GM12872 (cell line): ENCODE measurements around the gene UNC13A.

Experiments used
- TF ChIP-seq, protein P1 (sequence below): IDR thresholded peaks from 3 replicates; pipeline ENCODE4 v1.5.1; 2011; ENCODE audit warnings: low read depth, mild to moderate bottlenecking, low read length, moderate library complexity; ENCODE audit not compliant: insufficient read depth

The UNC13A gene

GRCh38 chr19:17598953-17599352, 89.2 kb downstream of the UNC13A start:
- TF ChIP-seq, protein P1, sequence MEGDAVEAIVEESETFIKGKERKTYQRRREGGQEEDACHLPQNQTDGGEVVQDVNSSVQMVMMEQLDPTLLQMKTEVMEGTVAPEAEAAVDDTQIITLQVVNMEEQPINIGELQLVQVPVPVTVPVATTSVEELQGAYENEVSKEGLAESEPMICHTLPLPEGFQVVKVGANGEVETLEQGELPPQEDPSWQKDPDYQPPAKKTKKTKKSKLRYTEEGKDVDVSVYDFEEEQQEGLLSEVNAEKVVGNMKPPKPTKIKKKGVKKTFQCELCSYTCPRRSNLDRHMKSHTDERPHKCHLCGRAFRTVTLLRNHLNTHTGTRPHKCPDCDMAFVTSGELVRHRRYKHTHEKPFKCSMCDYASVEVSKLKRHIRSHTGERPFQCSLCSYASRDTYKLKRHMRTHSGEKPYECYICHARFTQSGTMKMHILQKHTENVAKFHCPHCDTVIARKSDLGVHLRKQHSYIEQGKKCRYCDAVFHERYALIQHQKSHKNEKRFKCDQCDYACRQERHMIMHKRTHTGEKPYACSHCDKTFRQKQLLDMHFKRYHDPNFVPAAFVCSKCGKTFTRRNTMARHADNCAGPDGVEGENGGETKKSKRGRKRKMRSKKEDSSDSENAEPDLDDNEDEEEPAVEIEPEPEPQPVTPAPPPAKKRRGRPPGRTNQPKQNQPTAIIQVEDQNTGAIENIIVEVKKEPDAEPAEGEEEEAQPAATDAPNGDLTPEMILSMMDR: no peak

DNA sequence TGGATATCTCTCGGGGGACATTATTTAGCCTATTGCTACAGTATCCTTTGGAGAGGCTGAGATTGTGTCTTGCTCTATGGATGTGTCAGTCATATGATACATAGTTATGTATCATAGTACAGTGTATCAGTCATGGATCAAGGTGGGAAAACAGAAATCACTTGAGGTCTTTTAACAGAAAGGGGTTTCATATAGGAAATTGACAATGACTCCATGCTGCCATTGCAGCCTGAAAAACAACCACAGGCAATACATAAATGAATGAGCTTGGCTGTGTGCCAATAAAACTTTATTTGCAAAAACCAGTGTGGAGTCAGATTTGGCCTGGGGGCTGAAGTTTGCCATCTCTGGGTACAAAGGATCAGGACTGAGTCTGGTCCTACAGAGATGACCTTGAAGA, 97.3 kb downstream of the UNC13A start:
- TF ChIP-seq, protein P1: no peak

GRCh38 chr19:17584132-17584531, 104.0 kb downstream of the UNC13A start:
- TF ChIP-seq, protein P1: no peak

DNA sequence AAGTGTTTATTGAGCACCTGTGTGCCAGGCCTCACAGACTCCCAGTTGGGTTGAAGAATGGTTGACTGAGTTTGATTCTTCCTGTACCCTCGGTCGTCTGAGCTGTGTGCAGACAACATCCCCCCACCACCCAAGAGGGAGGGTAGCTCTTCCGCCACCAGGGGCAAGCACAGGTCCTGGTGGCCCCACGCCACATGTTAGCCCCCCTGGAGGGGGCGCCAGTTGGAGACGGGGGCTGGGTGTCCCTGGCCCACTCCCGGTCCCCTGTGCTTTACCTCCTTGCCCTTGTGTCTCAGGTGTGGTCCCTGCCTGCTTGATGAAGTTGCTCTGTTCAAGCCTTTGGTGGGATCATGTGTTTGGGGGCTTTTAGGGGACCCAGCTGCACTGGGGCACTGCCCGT, 105.5 kb downstream of the UNC13A start:
- TF ChIP-seq, protein P1: no peak

- TF ChIP-seq, protein P1: no peak
Observed at GRCh38 chr19:17581211-17581874, 106.8 kb downstream of the UNC13A start.

- TF ChIP-seq, protein P1: no peak
Observed at GRCh38 chr19:17580470-17581144, 107.5 kb downstream of the UNC13A start.

DNA sequence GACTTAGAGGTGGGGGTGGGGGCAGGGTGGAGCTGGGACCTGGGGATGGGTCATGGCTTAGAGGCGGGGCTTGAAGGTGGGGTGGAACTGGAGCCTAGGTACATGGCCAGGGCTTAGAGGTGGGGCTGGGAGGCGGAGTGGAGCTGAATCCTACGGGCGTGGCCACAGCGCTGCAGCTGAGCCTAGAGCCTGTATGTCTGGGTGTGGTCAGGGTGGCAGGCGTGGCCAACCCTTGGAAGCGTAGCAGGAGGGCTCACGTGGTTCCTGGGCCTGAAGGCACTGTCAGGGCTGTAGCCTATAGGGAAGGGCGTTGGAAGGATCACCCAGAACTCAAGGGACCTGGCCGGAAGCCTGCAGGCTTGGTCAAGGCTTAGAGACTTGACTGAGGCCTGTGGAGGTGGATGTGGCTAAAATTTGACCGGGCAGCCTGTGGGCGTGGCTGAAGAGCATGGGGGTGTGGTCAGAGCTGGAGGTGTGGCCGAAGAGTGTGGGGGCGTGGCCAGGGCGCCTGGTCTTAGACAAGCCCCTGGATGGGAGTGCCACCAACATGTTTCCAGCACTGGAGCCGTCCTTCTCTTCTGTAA, 108.4 kb downstream of the UNC13A start:
- TF ChIP-seq, protein P1: no peak
